GM19328 (cell line): ENCODE measurements around the gene KATNA1.
"Not testable (repeated sequence)": the region's sequence is repeated elsewhere in the genome, so short reads cannot be mapped to it uniquely, and the experiment has no call there.

ENCODE experiments used
- ATAC-seq: cut with Tn5 transposase; IDR thresholded peaks from one replicate; pipeline ENCODE4 v1.9.1; 2021; ENCODE audit warnings: mild to moderate bottlenecking, moderate library complexity; ENCODE audit not compliant: unreplicated experiment

Gene KATNA1

DNA sequence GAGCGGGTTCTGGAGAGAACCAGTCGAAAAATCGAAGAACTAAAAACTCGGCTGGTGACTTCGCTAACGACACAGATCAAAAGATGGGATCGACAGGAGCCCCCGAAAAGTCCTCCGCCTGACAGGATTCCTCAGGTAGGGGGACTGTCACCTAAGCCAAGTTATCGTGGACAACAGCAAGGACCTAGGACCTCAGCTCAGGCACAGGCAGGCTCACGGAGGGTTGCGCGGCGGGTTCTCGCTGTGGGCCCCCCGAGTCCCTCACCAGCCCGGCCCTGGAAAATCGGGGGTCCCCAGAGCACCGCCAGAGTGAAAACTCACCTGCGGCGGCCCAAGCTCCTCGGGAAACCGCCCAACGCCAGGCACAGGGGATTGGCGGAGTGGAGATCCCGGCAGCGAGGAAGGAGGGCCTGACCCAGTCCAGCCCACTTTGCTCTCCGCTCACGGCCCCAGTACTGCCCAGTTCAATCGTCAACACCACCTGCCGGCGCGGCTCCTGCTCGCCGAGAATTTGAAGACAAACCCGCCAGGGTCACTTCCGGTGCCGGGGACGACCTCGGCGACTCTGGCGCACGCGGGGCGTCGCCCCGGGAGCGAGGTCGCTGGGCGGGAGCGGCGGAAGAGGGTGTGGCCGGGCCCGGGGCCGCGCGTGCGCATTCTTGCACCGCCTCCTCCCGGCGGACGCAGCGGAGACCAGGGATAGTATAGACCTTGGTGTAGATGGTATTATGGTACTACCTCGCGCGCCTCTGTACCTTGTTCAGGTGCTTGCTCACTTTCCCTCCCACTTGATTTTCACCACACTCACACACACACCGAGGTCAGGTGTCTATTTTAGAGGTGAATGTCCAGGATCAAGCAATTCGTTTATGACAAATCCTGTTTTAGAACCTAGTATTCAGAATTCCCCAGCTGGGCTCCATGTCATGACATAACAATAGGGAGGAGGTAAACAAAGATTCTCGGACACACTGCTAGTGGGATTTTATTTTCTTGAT is at the start of gene KATNA1:
KATNA1 (minus strand) TSS at position 567 of the 998 bp plus-strand sequence. CDS start 10,167 bp downstream, outside the sequence.
- peak; percentile 90 for ATAC-seq

DNA sequence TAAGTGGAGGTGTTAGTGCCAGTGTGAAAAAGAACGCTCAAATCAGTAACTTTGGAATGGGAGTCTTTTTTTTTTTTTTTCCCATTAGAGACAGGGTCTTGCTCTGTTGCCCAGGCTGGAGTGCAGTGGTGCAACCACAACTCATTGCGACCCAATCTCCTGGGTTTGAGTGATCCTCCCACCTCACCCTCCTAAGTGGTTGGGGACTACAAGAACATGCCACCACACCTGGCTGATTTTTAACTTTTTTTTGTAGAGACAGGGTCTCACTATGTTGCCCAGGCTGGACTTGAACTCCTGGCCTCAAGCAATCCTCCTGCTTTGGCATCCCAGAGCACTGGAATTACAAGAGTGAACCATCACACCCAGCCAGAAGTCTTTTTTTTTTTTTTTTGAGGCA is 49.7 kb upstream of the KATNA1 start:
- ATAC-seq = no peak

DNA sequence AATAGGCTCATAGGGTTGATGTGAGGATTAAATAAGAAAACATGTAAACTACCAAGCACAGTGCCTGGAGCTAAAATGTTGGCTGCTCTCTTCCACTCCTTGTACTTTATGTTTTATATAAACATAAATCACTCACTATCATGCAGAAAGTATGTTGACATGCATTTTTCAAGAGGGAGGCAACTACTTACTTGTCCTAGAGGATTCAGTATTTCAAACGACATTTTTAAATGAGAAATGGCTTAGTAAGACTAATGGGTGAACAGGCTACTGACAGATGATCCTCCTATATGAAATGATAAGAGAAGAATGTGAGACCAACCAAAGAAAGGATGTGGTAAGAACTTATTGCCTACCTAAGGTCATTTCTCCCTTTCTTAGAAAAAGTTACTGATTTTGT is 48.4 kb upstream of the KATNA1 start:
- ATAC-seq = no peak

DNA sequence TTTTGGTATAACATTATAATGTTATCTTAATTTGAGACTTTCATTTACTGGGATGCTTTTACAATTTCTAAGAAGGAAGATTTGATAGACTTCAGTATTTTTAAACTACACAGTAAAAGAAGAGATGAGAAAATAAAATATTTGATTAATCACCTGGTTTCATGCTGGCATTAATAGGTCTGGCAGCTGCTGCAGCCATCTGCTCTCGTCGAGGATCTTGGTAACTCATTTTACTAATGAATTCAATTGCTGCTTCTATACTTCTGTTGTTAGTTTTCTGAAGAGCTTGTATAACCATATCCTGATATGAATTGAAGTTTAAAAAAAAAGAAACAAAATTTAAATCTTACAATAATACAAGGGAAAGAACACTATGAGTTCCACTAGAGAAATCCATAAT is 46.4 kb upstream of the KATNA1 start:
- no peak for ATAC-seq

DNA sequence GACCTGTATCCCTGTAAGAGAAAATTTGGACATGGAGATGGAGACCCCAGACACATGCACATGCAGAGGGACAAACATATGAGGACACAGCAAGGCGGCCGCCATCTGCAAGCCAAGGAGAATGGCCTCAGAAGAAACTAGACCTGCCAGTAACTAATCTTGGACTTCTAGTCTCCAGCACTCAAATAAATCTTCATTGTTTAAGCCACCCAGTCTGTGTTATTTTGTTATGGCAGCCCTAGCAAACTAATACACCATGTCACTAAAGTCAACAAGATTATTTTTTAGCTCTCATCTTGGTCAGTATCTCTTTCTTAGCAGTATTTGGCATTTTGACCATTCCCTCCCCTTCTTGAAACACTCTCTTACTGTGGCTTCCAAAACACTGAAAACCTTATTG is 42.7 kb upstream of the KATNA1 start:
- ATAC-seq = no peak

DNA sequence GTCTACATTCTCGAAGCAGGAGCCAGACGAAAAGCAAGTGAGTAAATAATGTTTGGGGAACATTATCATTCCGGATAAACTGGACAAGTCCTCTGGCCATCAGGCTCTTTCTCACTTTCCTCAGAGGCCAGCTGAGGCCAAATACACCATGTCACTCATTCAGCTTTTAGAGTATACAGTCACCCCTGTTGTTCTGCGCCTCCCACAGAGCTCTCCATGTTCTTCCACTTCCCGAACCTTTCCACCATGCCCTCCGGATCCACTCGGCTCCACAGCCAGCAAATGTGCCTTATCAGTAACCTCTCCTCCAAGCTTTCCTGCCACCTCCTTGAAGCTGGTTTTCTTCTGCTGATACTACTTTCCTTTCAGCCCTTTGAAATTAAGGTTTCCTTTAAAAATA is 37.7 kb upstream of the KATNA1 start:
- ATAC-seq = no peak

DNA sequence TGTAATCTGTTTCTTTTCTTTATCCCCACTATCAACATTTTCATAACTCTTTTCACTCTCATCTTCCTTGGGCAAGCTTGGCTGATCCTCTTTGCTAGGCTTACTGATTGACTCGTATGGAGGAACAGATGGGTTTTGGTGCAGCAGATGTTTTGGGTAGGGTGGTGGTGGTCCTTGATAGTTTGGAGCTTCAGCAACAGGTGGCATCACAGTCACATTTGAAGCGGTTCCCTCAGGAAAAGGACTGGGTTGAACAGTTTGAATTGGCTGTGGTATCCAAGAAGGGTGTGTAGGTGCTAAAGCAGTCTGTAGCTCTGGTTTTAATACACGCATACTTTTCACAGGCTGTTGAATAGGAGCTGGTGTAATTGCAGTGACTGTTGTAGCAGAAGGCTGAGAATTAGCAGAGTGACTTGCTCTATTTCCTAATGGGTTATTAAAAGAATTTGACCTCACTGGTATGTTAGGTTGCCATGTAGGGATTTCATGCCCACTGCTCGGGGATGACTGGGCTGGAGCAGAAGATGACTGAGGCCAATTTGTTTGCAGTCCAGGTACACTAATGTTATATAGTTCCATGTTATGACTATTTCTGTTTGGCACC is 34.8 kb upstream of the KATNA1 start:
- ATAC-seq = no peak

DNA sequence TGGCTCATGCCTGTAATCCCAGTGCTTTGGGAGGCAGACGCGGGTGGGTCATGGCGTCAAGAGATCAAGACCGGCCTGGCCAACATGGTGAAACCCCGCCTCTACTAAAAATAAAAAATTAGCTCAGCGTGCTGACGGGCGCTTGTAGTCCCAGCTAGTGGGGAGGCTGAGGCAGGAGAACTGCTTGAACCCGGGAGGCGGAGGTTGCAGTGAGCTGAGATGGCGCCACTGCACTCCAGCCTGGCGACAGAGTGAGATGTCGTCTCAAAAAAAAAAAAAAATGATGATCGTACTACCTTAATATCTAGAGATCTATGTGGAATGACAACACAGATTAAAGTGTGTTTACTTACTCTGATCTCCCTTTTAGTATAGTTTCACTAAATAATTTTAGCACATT is 33.3 kb upstream of the KATNA1 start:
- ATAC-seq = not testable (repeated sequence)

DNA sequence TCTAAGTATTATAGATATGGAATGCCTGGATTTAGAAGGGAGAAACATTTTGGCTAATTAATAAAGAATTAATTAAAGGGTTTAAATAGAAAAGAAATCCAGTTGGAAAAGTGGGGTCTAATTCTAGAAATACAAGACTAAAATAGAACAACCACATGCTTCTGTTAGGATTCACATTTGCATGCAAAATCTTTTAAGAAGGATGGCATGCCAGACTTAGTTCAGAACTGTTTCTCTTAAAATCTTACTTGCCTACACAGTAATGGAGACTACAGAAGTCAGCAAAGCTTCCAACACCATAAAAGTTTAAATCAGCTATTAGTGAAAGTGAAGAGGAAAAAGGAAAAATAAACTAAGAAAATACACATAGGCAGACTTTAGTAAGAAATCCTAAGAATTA is 32.7 kb upstream of the KATNA1 start:
- no peak for ATAC-seq

DNA sequence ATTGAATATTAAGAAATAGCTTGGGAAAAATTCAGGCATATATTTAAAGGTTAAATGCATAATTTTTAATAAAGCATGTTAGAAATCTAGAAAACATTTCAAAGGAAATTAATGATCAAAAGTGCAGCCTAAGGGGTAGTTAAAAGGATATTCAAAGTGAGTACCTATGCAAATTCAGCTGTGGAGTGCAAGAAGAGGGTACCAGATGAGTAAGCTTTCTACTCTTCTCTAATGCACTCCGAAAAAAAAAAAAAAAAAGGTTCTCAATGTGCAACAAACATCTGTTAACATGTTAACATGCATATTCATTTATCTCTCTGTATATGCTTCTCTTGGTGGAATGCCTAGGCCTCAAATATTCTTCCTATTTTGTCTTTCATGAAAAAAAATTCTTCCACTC is 32.0 kb upstream of the KATNA1 start:
- no peak for ATAC-seq

DNA sequence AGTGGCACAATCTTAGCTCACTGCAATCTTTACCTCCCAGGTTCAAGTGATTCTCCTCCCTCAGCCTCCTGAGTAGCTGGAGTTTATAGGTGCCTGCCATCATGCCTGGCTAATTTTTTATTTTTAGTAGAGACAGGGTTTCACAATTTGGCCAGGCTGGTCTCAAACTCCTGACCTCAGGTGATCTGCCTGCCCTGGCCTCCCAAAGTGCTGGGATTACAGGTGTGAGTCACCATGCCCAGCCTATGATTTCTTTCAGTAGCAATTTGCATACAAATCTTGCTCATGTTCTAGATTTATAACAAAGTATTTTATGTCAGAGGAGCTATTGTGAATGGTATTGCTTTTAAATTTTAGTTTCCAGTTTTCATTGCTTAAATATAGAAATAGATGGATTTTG is 23.8 kb upstream of the KATNA1 start:
- not testable (repeated sequence) for ATAC-seq

DNA sequence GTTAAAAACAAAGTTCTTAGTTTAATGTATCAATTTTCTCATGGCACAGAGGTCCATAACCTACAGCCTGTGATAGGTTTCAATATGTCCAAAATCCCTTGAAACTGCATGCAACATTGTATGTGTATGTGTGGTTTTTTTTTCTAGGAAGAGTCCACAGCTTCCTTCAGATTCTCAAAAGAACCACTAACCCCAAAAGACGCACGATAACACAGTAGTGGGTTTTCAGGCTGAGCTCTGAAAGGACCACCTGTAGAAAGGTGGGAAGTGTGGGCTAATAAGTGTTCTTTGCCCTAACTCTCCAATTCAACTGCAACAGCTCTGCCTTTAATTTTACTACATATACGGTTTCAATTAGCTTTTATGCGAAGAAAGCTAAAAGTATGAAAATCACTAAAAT is 11.5 kb upstream of the KATNA1 start:
- ATAC-seq = no peak

DNA sequence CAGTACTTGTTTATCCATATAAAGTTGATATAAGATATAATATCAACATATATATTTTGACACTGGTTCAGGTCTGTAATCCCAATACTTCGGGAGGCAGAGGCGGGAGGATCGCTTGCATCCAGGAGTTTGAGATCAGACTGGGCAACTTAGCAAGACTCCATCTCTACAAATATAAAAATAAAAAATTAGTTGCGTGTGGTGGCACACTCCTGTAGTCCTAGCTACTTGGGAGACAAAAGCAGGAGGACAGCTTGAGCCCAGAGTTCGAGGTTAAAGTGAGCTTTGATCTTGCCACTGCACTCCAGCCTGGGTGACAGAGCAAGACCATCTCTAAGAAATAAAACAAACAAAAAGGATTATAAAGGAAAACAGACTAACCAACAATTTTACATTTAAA is 8.9 kb upstream of the KATNA1 start:
- no peak for ATAC-seq

DNA sequence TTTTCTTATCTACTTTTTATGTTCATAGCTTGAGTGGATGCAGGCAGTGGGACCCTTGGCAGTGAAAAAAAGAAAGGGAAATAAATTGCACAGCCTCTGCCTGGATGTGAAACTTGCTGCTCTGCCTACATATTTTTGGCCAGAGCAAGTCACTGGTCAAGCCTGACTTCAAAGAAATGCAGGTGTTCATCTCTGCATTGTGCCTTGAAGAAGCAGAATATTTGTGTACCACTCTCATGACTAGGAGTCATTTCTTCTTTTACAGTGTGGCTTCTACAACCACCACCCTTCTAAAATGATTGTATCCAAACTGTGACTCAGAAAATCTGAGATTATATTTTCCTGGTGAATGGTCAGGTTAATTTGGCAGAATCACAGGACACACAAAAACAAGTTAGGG is 2.5 kb upstream of the KATNA1 start:
- ATAC-seq = no peak

DNA sequence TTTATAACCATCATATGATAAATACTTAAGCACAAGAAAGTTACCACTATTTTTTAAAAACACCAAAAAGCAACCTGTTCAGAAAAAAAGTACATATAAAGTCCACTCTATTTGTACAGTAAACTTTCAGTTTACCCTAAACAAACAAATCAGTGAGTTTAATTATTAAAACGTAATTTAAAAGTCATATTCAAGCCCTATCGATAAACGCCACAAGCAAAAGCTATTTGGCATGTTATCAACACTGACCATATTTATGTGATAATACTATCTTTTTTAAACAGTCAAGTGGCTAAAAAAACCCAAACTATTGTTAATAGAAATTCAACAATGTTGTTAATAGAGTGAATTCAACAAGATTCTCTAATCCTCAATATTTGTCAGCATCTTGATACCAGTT is 1.9 kb downstream of the KATNA1 start:
- ATAC-seq = no peak

DNA sequence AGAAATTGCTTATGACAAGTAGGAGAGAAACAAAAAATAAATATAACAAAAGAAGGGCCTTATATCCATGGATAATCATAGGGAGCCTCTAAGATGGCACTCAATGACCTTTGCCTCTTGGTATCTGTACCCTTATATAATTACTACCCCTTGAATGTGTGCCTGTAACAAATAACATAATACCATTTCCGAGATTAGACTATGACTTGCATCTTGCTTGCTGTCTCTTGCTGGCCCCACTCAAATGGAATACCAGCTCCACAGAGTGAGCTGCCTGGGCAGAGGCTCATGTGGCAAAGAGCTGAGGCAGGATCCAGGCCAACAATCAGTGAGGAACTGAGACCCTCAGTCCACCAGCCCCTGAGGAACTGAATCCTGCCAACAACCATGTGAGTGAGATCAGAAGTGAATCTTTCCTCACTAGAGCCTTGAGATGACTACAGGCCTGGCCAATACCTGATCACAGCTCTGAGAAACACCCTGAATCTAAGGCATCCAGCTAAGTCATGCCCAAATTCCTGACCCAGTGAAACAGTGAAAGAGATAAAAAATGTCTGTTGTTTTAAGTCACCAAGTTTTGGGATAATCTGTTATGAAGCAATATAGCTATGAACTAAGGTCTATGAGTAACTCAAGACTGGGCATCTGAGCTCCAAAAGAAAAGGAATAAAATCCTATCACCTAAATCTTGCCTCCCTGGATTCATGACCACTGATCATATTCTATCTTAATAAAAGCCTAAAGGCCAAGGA is 5.5 kb downstream of the KATNA1 start:
- ATAC-seq = no peak

DNA sequence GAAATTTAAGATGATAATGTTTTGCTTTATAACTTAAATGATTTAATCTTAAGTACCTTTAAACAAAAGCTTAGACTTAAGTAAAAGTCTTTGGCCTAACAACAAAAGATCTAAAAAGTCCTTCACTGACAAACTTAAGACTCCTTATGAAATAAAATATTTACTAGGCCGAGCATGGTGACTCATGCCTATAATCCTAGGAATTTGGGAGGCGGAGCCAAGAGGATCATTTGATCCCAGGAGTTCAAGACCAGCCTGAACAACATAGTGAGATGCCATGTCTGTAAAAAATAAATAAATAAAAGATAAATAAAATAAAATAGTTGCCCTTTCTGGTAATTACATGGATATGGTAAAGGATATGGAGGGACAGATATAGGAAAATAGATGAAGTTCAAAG is 12.4 kb downstream of the KATNA1 start:
- no peak for ATAC-seq

DNA sequence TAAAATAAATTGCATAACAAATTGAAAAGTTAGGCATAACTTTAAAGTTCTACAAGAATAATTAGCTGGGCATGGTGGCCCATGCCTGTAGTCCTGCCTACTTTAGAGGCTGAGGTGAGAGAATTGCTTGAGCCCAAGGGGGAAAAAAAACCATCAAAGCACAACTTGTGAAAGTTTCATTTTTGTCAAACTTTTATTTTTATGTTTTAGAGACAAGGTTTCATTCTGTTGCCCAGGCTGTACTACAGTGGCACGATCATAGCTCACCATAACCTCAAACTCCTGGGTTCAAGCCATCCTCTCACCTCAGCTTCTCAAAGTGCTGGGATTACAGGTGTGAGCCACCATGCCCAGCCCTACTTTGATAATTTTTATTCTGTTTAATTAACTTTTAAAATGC is 14.2 kb downstream of the KATNA1 start:
- ATAC-seq = no peak

DNA sequence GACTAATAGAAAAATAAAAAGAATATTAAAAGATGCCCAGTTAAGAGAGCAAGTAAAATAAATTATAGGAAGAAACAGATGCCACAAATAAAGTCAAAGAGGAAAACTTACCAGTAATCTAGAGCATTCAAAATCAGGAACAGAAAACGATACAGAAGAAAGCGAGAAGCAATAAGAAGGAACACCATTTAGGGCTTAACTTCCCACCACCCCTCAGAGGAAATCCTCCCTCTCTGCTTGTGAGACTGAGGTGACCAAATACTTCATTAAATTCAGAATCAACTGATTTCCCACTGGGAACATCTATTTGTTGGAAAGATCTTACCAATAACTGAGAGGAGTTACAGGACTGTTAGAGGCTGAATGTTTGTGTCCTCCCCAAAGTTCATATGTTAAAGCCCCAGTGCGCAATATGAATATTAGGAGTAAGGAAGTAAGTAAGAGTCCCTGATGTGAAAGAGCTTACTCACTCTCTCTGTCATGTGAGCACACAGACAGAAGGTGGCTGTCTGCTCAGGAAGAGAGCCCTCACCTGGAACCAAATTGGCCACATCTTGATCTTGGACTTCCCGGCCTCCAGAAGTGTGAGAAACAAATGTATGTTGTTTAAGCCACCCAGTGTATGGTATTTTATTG is 19.5 kb downstream of the KATNA1 start:
- peak; percentile 69 for ATAC-seq

DNA sequence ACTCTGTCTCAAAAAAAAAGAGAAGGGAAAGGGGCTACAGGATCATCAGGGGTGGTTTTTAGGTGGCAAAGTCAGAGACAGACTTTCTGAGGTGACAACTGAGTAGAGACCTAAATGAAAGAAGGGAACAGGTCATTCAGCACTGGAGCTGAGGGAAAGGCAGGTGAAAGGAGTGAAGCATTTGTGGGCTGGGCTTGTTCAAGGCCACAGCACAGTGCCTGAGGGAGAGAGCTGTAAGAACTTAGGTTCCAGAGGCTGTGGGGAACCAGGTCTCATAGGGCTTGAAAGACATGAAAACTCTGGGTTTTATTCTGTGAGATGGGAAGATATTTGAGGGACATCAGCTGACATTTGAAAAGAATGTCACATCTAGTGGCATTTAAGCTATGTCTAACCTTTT is 20.8 kb downstream of the KATNA1 start:
- ATAC-seq = no peak

DNA sequence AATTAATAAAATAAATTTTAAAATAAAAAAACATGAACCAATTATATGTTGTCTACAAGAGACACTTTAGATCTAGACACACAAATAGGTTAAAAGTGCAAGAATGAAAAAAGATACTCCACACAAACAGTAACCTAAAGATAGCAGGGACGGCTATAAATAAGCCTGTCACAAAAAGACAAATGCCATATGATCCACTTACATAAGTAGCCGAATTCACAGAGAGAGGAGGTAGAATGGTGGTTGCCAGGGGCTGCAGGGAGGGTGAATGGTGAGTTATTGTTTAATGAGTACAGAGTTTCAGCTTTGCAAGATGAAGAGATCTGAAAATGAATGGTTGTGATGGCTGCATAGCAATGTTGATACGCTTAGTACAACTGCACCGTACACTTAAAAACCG is 32.7 kb downstream of the KATNA1 start:
- ATAC-seq = no peak
